ENCODE measurements around the gene FGF8. TPM values are rescaled to one million over a fixed set of nuclear protein-coding genes. Genes with fewer than 3 reads are reported as not detected.

FGF8 gene
- total and polyA plus RNA-seq, 10 of the 15 experiments (the other 5 are each of a cell fraction or from before 2014, with no cell fraction given) = 0.08 to 0.43 (median 0.17) TPM; not detected in 7

GRCh38 chr10:101770331-101771215, 5.3 kb downstream of the FGF8 start:
- FAIRE-seq = no peak
- H3K4me2 ChIP-seq (ENCODE audit: control insufficient read depth, insufficient read depth) = no peak overlapping the region
- H3K27me3 ChIP-seq (replicated peaks in 1 of 2; ENCODE audit: control insufficient read depth in 2 of 2, insufficient read depth in 2 of 2, low read length in 1 of 2) = peaks cover 11 to 20% of the 10 kb centered on the region in 2 experiments; a peak in 3 of 4 replicates
- H2AFZ ChIP-seq (ENCODE audit: control insufficient read depth, low read depth, low read length) = no peak overlapping the region
- no TSS peak for BruUV-seq (replicated peaks)
- H3K9ac ChIP-seq (ENCODE audit: control insufficient read depth, insufficient read depth, low read length) = no peak overlapping the region
- H3K27ac ChIP-seq (ENCODE audit: control insufficient read depth, insufficient read depth) = no peak overlapping the region
- WGBS (ENCODE audit: insufficient coverage, insufficient replicate concordance, low lambda C conversion rate, missing lambda C conversion rate) = 64% methylated on average over 38 of the region's 41 CpGs
- H3K4me1 ChIP-seq (ENCODE audit: control insufficient read depth, insufficient read depth, low read length) = peaks cover 6% of the 10 kb centered on the region
- no peak overlapping the region for H3K4me3 ChIP-seq
- ChIA-PET POLR2A (no interaction called here), SMC1A (ENCODE audit: uncharacterized antibody, unreplicated experiment) (interaction anchor here (1.3 kb wide), 1 partner anchor 21 kb away, joined by 4 read pairs; no protein-coding TSS in a partner anchor), RAD21 (ENCODE audit: unreplicated experiment) (interaction anchor here (0.6 to 2.5 kb wide), 2 partner anchors 83 to 167 kb away, joined by 4 to 14 read pairs; no protein-coding TSS in a partner anchor), CTCF (interaction anchor here (1.5 kb wide), 1 partner anchor 168 kb away, joined by 4 read pairs; no protein-coding TSS in a partner anchor)
- intact Hi-C loops (cut with micrococcal nuclease; ENCODE audit: unreplicated experiment) (no loop called here), in situ Hi-C loops (cut with MboI) (no loop called here)
- no peaks in the 10 kb centered on the region for H3K9me3 ChIP-seq (replicated peaks; ENCODE audit: control insufficient read depth, insufficient read depth, low read length)
- no peak for DNase-seq (ENCODE audit: low read depth, low spot score)
- H4K20me1 ChIP-seq (ENCODE audit: control insufficient read depth, insufficient read depth) = no peaks in the 10 kb centered on the region
- H3K36me3 ChIP-seq (ENCODE audit: control insufficient read depth in 2 of 2, insufficient read depth in 2 of 2, low read length in 1 of 2) = no peaks in the 10 kb centered on the region
- TF ChIP-seq, protein P1, sequence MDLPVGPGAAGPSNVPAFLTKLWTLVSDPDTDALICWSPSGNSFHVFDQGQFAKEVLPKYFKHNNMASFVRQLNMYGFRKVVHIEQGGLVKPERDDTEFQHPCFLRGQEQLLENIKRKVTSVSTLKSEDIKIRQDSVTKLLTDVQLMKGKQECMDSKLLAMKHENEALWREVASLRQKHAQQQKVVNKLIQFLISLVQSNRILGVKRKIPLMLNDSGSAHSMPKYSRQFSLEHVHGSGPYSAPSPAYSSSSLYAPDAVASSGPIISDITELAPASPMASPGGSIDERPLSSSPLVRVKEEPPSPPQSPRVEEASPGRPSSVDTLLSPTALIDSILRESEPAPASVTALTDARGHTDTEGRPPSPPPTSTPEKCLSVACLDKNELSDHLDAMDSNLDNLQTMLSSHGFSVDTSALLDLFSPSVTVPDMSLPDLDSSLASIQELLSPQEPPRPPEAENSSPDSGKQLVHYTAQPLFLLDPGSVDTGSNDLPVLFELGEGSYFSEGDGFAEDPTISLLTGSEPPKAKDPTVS (IDR thresholded peaks at IDR 0.05; ENCODE audit: low read depth, low read length) = no peak
- TF ChIP-seq ZNF217 (IDR thresholded peaks at IDR 0.05) (no peak), MYC (IDR thresholded peaks at IDR 0.05; ENCODE audit: insufficient read depth, insufficient read length, insufficient replicate concordance, low read length, severe bottlenecking) (no peak), SMARCA5 (IDR thresholded peaks at IDR 0.05) (no peak), SREBF1 (IDR thresholded peaks at IDR 0.05; ENCODE audit: low read length) (no peak), YBX1 (IDR thresholded peaks at IDR 0.05) (no peak), TCF12 (IDR thresholded peaks at IDR 0.05; ENCODE audit: low read depth, low read length) (no peak), FOXK2 (IDR thresholded peaks at IDR 0.05) (no peak)
- TF ChIP-seq, protein P2, sequence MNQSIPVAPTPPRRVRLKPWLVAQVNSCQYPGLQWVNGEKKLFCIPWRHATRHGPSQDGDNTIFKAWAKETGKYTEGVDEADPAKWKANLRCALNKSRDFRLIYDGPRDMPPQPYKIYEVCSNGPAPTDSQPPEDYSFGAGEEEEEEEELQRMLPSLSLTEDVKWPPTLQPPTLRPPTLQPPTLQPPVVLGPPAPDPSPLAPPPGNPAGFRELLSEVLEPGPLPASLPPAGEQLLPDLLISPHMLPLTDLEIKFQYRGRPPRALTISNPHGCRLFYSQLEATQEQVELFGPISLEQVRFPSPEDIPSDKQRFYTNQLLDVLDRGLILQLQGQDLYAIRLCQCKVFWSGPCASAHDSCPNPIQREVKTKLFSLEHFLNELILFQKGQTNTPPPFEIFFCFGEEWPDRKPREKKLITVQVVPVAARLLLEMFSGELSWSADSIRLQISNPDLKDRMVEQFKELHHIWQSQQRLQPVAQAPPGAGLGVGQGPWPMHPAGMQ (IDR thresholded peaks at IDR 0.05; ENCODE audit: borderline replicate concordance) = no peak
- TF ChIP-seq, protein P3, sequence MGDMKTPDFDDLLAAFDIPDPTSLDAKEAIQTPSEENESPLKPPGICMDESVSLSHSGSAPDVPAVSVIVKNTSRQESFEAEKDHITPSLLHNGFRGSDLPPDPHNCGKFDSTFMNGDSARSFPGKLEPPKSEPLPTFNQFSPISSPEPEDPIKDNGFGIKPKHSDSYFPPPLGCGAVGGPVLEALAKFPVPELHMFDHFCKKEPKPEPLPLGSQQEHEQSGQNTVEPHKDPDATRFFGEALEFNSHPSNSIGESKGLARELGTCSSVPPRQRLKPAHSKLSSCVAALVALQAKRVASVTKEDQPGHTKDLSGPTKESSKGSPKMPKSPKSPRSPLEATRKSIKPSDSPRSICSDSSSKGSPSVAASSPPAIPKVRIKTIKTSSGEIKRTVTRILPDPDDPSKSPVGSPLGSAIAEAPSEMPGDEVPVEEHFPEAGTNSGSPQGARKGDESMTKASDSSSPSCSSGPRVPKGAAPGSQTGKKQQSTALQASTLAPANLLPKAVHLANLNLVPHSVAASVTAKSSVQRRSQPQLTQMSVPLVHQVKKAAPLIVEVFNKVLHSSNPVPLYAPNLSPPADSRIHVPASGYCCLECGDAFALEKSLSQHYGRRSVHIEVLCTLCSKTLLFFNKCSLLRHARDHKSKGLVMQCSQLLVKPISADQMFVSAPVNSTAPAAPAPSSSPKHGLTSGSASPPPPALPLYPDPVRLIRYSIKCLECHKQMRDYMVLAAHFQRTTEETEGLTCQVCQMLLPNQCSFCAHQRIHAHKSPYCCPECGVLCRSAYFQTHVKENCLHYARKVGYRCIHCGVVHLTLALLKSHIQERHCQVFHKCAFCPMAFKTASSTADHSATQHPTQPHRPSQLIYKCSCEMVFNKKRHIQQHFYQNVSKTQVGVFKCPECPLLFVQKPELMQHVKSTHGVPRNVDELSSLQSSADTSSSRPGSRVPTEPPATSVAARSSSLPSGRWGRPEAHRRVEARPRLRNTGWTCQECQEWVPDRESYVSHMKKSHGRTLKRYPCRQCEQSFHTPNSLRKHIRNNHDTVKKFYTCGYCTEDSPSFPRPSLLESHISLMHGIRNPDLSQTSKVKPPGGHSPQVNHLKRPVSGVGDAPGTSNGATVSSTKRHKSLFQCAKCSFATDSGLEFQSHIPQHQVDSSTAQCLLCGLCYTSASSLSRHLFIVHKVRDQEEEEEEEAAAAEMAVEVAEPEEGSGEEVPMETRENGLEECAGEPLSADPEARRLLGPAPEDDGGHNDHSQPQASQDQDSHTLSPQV (IDR thresholded peaks at IDR 0.05) = no peak
- no peaks in the 10 kb centered on the region for H3K79me2 ChIP-seq (ENCODE audit: control insufficient read depth, insufficient read depth, low read length)
- no peak for ATAC-seq
